CD14-positive monocyte (primary cell): Measurements from ENCODE around the gene MRPL9. TPM values are rescaled to one million over a fixed set of nuclear protein-coding genes. Genes with fewer than 3 reads are reported as not detected.

Source experiments
- DNase-seq, 3 donors: peaks; one replicate each; pipeline ENCODE4 v3.0.0-alpha.2; 2011 to 2022
- H2AFZ ChIP-seq: 2 replicates; pipeline ENCODE4 v1.6.0; 2012; ENCODE audit warnings: mild to moderate bottlenecking, low read depth, low read length, inconsistent platforms; ENCODE audit not compliant: insufficient read depth, poor library complexity, severe bottlenecking
- H3K27ac ChIP-seq, 2 donors: 1 replicate in 1 of 2; 2 replicates in 1 of 2; pipeline ENCODE4 v1.5.1; 2012 to 2013; ENCODE audit warnings: low read length in 2 of 2, control low read depth in 1 of 2, inconsistent platforms in 1 of 2, low read depth in 1 of 2, mild to moderate bottlenecking in 1 of 2
- H3K27me3 ChIP-seq, 2 donors: one replicate each; pipeline versions ENCODE4 v1.6.0 to v1.6.1; 2011 to 2013; ENCODE audit warnings: low read length in 2 of 2; ENCODE audit not compliant: control insufficient read depth in 2 of 2, insufficient read depth in 2 of 2
- H3K36me3 ChIP-seq, 2 donors: replicated peaks in 1 of 2; 1 replicate in 1 of 2; 2 replicates in 1 of 2; pipeline versions ENCODE4 v1.5.1 to v1.6.1; 2012 to 2013; ENCODE audit warnings: low read length in 2 of 2, control low read depth in 1 of 2, inconsistent platforms in 1 of 2, mild to moderate bottlenecking in 1 of 2; ENCODE audit not compliant: insufficient read depth in 2 of 2, control insufficient read depth in 1 of 2
- H3K4me1 ChIP-seq, 2 donors: 1 replicate in 1 of 2; 2 replicates in 1 of 2; pipeline versions ENCODE4 v1.5.1 to v1.6.1; 2012 to 2013; ENCODE audit warnings: low read length in 2 of 2, control low read depth in 1 of 2, inconsistent platforms in 1 of 2, mild to moderate bottlenecking in 1 of 2, moderate library complexity in 1 of 2; ENCODE audit not compliant: insufficient read depth in 2 of 2, control insufficient read depth in 1 of 2
- H3K4me2 ChIP-seq: replicated peaks from 2 replicates; pipeline ENCODE3; 2012; ENCODE audit warnings: low read length, moderate library complexity, mild to moderate bottlenecking; ENCODE audit not compliant: poor library complexity, severe bottlenecking; ENCODE audit errors: extremely low read depth
- H3K4me3 ChIP-seq, 3 experiments: fragments of 200-600 bp in 1 of 3; sonication (generic) in 1 of 3; replicated peaks in 1 of 3; 1 replicate in 2 of 3; 2 replicates in 1 of 3; pipeline ENCODE4 v1.5.1; 2011 to 2013; ENCODE audit warnings: low read length in 3 of 3, mild to moderate bottlenecking in 3 of 3, control low read depth in 2 of 3, low read depth in 2 of 3, inconsistent platforms in 1 of 3, moderate library complexity in 1 of 3
- H3K79me2 ChIP-seq: 2 replicates; pipeline ENCODE4 v1.6.0; 2012; ENCODE audit warnings: mild to moderate bottlenecking, control low read depth, inconsistent platforms, low read length, moderate library complexity; ENCODE audit not compliant: insufficient read depth
- H3K9ac ChIP-seq: 2 replicates; pipeline ENCODE4 v1.6.0; 2017; ENCODE audit warnings: low read length, mild to moderate bottlenecking; ENCODE audit not compliant: insufficient read depth, poor library complexity, severe bottlenecking
- H3K9me3 ChIP-seq, 2 donors: replicated peaks in 1 of 2; 1 replicate in 1 of 2; 2 replicates in 1 of 2; pipeline versions ENCODE4 v1.5.1 to v1.6.1; 2012 to 2013; ENCODE audit warnings: low read length in 2 of 2, control low read depth in 1 of 2; ENCODE audit not compliant: control insufficient read depth in 1 of 2, insufficient read depth in 1 of 2
- H4K20me1 ChIP-seq: 2 replicates; pipeline ENCODE4 v1.6.0; 2012; ENCODE audit warnings: mild to moderate bottlenecking, low read length, control low read depth, moderate library complexity; ENCODE audit not compliant: insufficient read depth
- H3K27ac Mint-ChIP-seq, 7 donors: one replicate each; pipeline ENCODE4 v1.8.0; 2020; ENCODE audit warnings: mild to moderate bottlenecking in 7 of 7, mixed read lengths in 7 of 7, moderate library complexity in 6 of 7, inconsistent platforms in 2 of 7
- H3K27me3 Mint-ChIP-seq, 3 donors: one replicate each; pipeline ENCODE4 v1.8.0; 2021 to 2022; ENCODE audit warnings: low read depth in 3 of 3, mild to moderate bottlenecking in 3 of 3, mixed read lengths in 3 of 3, moderate library complexity in 3 of 3, inconsistent platforms in 1 of 3
- H3K36me3 Mint-ChIP-seq, 2 donors: one replicate each; pipeline ENCODE4 v1.8.0; 2020; ENCODE audit warnings: mixed read lengths in 2 of 2, inconsistent platforms in 1 of 2, mild to moderate bottlenecking in 1 of 2
- H3K4me1 Mint-ChIP-seq: one replicate; pipeline ENCODE4 v1.8.0; 2020; ENCODE audit warnings: mild to moderate bottlenecking, mixed read lengths
- H3K4me3 Mint-ChIP-seq, 2 donors: one replicate each; pipeline ENCODE4 v1.8.0; 2020; ENCODE audit warnings: mild to moderate bottlenecking in 2 of 2, mixed read lengths in 2 of 2, moderate library complexity in 1 of 2
- H3K9me3 Mint-ChIP-seq, 7 donors: one replicate each; pipeline ENCODE4 v1.8.0; 2020 to 2022; ENCODE audit warnings: mixed read lengths in 7 of 7, mild to moderate bottlenecking in 6 of 7, moderate library complexity in 6 of 7, inconsistent platforms in 2 of 7
- CTCF ChIP-seq: fragments of 200-600 bp; IDR thresholded peaks from one replicate; pipeline ENCODE4 v1.8.0; 2022; ENCODE audit warnings: antibody characterized with exemption, mild to moderate bottlenecking
- WGBS: methylation state at CpG from one replicate; pipeline ENCODE4 v1.1.5; 2013; ENCODE audit warnings: missing lambda C conversion rate; ENCODE audit not compliant: insufficient coverage; 5-methylcytosine and 5-hydroxymethylcytosine counted together
- intact Hi-C, 2 donors: fragments of 100-400 bp; cut with micrococcal nuclease; formaldehyde crosslinking; loops; one replicate each; pipeline versions ENCODE4 v1.15.0 to v1.15.1; 2023
- polyA minus RNA-seq: library from RNA; depleted of rRNA, polyadenylated mRNA; stranded (reverse); fragments of >200 nt; gene quantifications from 2 replicates; pipeline ENCODE4 v1.2.3, GENCODE V29; 2012
- polyA plus RNA-seq, 3 donors: library from polyadenylated mRNA; depleted of rRNA in 1 of 3; unstranded in 2 of 3; stranded (reverse) in 1 of 3; fragments of 300-500 nt in 2 of 3; fragments of >200 nt in 1 of 3; fragmentation: Illumina TruSeq in 2 of 3; gene quantifications; 1 replicate in 2 of 3; 2 replicates in 1 of 3; pipeline ENCODE4 v1.2.3, GENCODE V29; 2012 to 2021
- total RNA-seq, 12 experiments: library from RNA in 1 of 12; stranded (reverse) in 1 of 12; fragments of 120-200 nt in 1 of 12; gene quantifications; one replicate each; pipeline ENCODE4 v1.2.4 and lab custom pipeline; 2013 to 2026; ENCODE audit warnings: mixed read lengths in 6 of 12, inconsistent platforms in 1 of 12

MRPL9 gene
- 54.8 TPM for total RNA-seq (2013)
- polyA plus RNA-seq (10 to 100 TPM; 25.6 to 56.6 (median 56.4) TPM), polyA minus RNA-seq (16.6 and 25.5 TPM in 2 replicates), total RNA-seq (lab: John Stamatoyannopoulos, UW) (2.8 to 10.5 (median 8.4) reads per million in 11 experiments)

DNA sequence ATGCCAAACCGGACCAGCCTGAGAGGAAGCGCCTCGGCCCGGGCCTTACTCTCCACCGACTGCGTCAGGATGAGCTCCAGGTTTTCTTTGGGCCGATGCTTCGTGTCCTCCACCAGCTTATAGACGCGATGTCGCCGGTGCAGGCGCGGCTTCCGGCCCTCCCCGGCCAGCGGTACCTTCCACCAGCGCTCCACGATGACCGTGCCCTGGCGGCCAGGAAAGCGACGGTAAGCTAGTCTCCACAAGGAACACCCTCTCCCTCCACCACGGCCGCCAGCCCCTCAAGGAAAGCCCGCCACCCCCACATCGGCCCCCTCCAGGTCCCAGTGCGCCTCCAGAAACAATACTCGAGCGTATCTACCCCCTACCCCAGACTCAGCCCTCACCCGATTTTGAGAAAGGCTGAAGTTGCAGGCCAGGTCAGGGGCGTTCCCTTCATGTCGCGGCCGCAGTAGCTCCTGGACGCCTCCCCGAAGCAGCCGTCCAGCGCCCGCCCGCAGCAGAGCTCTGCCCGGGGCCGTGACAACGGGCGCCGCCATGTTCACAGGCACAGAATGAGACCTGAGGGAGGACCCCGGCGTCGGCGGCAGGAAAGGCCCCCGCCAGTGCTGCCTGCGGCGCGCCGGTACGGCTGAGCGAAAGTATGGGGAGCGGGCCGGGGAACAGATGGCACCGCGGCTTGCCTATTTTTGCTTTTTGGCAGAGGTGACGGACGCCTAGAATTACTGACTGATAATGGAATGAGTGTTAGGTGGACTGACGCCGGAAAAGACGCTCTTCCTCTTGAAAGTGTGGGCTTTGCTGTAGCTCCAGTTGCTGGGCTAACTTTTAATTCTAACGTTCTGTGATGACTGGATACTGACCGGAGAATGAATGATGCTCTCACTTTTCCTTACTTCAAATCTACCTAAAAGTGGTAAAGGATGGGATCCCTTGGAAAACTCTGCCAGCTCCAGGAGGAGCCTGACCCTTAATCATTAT is at the start of gene MRPL9:
TSS of gene MRPL9 (minus strand) at position 556 of the 981 bp plus-strand sequence. CDS start at position 539, 17 bp downstream.
- no peaks in the 10 kb centered on the region for H3K9me3 ChIP-seq

More for the DNA sequence above, at the start of gene MRPL9:
- Mint-ChIP-seq H3K4me1 (peaks cover 23% of the 10 kb centered on the region), H3K9me3 (peaks cover 0 to 2% (median 0%) of the 10 kb centered on the region in 7 donors), H3K36me3 (peaks cover 32 to 38% of the 10 kb centered on the region in 2 donors), H3K27ac (peak within 1 kb of the TSS; percentile 74 to 88 (median 85)), H3K27me3 (no peaks in the 10 kb centered on the region), H3K4me3 (peak within 1 kb of the TSS; percentile 89 to 97)
- H3K4me3 ChIP-seq = peak within 1 kb of the TSS; percentile 78 to 91 (median 80)
- under 1% methylated on average over 62 of the region's 68 CpGs for WGBS
- no peak for TF ChIP-seq CTCF
- no peaks in the 10 kb centered on the region for H3K27me3 ChIP-seq
- intact Hi-C loops = no loop called here
- DNase-seq = peak; percentile 38 to 51 (median 41)
- peak within 1 kb of the TSS; percentile 97 for H2AFZ ChIP-seq
- H3K36me3 ChIP-seq = peaks cover 23 to 37% of the 10 kb centered on the region in 2 donors
- H3K79me2 ChIP-seq = no peaks in the 10 kb centered on the region
- peak within 1 kb of the TSS; percentile 79 for H3K9ac ChIP-seq
- H3K4me1 ChIP-seq = peaks cover 18 to 24% of the 10 kb centered on the region in 2 donors
- H3K4me2 ChIP-seq = peak within 1 kb of the TSS; percentile 96
- H4K20me1 ChIP-seq = no peaks in the 10 kb centered on the region
- H3K27ac ChIP-seq = peak within 1 kb of the TSS; percentile 50 to 76
